Hepatocyte (in vitro differentiated cells): ENCODE measurements around the gene STPG2.

Experiments used
- EZH2phosphoT487 ChIP-seq: fragments of 200-600 bp; sonication (generic); IDR thresholded peaks from one replicate; pipeline ENCODE4 v1.6.1; 2018; ENCODE audit warnings: antibody characterized with exemption, mild to moderate bottlenecking, low read depth, moderate library complexity; ENCODE audit not compliant: unreplicated experiment, severe bottlenecking
- TF ChIP-seq, protein P1 (sequence below): fragments of 200-600 bp; sonication (generic); IDR thresholded peaks from 2 replicates; pipeline ENCODE4 v1.5.1; 2016; ENCODE audit warnings: antibody characterized with exemption, mild to moderate bottlenecking; ENCODE audit not compliant: poor library complexity

DNA sequence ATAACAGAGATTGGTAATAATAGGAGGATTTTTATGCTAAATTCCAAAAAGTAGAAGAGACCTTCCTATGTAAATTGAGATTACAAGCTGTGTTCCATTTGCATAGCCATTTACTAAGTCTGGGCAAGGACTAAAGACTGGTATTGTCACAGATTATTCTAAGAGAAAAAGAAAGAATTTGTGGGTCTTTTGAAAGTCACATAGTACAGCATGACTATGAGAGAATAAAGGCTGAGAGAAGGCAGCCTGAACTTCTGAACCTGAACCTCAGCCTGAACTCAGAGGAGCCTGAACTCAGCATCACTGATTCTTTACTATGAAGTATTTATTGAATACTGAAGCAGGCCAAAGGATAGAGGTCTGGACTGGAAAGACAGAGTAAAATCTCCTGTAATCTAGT lies 297.5 kb downstream of the STPG2 start:
- TF ChIP-seq, protein P1, sequence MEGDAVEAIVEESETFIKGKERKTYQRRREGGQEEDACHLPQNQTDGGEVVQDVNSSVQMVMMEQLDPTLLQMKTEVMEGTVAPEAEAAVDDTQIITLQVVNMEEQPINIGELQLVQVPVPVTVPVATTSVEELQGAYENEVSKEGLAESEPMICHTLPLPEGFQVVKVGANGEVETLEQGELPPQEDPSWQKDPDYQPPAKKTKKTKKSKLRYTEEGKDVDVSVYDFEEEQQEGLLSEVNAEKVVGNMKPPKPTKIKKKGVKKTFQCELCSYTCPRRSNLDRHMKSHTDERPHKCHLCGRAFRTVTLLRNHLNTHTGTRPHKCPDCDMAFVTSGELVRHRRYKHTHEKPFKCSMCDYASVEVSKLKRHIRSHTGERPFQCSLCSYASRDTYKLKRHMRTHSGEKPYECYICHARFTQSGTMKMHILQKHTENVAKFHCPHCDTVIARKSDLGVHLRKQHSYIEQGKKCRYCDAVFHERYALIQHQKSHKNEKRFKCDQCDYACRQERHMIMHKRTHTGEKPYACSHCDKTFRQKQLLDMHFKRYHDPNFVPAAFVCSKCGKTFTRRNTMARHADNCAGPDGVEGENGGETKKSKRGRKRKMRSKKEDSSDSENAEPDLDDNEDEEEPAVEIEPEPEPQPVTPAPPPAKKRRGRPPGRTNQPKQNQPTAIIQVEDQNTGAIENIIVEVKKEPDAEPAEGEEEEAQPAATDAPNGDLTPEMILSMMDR = no peak
- no peak for TF ChIP-seq EZH2phosphoT487
